ENCODE results near the gene PRICKLE3.
"Not testable (repeated sequence)": the region's sequence is repeated elsewhere in the genome, so short reads cannot be mapped to it uniquely, and the experiment has no call there.

PRICKLE3 gene

DNA sequence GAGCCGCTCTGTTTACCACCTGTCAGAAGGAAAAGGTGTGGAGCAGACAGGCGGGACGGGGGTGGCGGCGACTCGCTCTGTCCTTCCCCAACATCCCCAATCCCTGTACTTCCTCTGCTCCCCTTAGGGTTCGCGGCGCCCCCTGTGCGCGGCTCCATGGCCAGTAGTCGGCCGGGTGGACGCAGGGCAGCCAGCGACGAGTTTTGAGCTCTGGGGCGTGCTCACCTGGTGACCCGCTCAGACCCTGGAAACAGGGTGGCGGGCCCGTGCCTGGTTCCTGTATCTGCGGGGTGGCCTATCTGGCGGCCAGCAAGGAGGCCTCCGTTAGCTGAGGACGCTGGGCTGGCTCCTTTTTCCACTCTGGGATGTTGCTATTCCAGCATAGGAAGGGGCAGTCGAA is 29.0 kb downstream of the PRICKLE3 start:
- DNase-seq (ENCODE audit: low spot score), result no peak

DNA sequence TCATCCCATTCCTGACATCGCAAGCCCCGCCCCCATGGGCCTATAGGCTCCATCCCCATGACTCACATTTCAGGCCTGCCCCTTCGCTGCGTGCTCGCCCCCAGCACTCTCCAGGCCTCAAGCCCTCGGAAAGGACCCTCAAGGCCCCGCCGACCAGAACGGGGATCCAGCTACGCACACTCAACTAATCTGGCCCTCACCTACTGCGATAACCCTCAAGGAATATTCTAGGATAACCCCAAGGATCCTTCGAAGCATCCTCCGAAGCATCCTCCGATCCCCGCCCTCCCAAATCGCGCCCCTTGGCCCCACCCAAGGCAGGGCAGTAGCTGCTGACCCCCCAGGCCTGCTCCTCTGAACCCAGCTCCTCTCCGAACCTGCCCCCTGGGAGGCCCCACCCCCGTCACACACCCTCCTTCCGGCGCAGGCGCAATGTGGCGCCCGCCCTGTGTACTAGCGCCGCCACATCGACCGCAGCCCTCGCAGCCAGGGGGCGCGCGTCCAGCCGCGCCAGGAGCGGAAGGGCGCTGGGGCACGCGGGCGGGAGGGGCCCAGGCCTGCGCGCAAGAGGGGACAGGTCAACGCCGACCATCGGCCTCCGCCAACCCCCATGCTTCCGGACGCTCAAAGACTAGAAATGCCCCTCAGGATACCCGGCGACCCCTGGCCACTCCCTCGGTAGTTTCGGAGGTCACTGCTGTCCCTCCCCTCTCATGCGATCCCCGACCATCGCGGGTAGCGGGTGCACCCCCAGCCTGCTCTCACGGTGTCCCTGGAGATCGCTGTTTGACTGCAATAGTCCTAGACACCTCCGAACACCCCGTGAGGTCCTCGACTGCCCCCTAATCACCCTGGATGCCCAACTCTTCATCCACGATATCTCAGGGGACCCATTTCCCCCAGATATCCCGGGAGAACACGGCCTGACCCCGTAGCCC is 30.0 kb downstream of the PRICKLE3 start:
- DNase-seq (ENCODE audit: low spot score), result peak; percentile 87

DNA sequence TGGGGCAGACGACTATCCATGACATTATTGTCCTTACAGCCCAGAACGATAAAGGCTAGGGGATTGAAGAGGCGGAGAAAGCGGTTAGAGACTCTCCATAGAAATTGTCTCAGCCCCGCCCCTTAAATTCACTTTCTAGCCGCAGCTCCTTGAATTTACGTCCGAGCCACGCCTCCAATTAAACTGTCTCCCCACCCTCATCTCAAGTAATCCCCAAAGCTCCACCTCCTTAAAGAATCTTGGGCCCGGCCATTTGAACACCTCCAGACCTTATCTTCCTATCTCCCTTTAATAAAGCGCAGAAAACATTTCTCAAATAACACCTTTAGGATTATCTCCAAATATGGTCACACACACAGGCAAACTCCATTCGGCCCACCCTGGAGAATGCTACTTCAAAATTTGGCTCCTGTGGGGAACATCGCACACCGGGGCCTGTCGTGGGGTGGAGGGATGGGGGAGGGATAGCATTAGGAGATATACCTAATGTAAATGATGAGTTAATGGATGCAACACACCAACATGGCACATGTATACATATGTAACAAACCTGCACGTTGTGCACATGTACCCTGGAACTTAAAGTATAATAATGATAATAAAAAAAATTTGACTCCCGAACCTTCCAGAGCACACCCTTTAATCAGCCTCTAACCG is 30.8 kb downstream of the PRICKLE3 start:
- DNase-seq (ENCODE audit: low spot score), result peak; percentile 80

DNA sequence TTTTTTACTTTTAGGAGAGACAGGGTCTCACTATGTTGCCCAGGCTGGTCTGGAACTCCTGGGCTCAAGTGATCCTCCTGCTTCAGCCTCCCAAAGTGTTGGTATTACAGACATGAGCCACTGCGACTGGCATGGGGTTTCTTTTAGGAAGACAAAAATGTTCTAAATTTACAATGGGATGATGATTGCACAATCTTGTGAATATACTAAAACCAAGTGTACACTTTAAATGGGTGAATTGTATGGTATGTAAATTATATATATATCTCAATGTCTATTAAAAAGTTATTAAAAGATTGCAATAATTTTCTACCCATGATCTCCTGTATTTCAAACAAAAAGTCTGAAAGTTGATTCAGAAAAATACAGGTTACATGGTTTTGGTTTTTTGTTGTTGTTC is 32.7 kb downstream of the PRICKLE3 start:
- no peak for DNase-seq (ENCODE audit: low spot score)

DNA sequence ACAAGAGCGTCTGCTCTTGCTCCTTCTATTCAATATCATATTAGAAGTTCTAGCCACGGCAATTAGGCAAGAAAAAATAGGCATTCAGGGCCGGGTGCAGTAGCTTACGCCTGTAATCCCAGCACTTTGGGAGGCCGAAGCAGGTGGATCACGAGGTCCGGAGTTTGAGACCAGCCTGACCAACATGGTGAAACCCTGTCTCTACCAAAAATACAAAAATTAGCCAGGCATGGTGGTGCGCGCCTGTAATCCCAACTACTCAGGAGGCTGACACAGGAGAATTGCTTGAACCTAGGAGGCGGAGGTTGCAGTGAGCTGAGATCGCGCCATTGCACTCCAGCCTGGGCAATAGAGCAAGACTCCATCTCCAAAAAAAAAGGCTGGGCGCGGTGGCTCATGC is 36.9 kb downstream of the PRICKLE3 start:
- not testable (repeated sequence) for DNase-seq (ENCODE audit: low spot score)

DNA sequence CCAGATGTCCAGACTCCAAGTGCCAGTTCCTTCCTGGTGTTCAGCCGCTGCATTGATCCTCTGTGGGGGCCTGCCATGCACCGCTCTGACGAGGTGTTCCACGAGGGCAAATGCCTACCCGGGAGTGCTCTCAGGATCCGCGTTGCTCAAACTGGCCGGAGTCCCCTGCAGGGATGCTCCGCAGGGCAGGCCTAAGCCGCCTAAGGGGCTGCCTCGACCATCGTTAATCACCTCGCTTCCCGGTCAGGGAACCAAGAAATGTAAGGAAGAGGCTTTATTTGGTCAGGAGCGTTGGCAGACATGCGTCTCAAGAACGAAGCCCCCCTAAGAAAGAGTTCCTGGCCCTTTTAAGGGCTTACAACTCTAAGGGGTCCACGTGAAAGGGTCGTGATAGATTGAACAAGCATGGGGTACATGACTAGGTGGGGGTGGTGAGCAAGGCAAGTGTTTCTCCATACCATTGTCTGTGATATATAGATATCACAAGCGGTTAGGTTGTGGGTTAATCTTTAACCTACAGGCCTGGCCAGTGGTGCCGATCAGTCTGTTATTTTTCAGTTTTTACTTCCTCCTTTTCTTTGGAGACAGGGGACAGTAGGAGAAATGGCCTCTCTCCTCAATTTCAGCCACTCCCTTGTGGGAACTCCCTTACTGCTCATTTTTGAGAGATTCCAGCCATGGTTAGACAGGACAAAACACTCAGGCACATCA is 37.6 kb downstream of the PRICKLE3 start:
- DNase-seq (ENCODE audit: low spot score), result not testable (repeated sequence)

DNA sequence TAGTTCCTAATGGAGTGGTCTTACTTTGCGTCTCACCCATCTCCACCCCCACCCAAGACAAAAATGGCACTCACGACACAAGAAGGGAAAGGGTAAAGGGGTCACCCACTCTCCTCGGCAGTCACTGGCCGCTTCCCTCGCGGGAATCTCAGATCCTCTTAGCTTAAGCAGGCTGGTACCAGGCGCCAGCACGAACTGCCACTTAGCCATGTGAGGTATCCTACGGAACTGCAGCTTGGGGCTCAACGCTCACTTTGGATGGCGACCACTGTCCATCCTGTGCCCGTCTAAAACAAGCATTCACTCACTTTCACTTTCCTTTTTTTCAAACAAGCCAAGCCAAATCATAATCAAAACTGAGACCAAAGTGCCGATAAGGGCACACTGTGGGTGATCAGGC is 38.2 kb downstream of the PRICKLE3 start:
- DNase-seq (ENCODE audit: low spot score), result no peak

DNA sequence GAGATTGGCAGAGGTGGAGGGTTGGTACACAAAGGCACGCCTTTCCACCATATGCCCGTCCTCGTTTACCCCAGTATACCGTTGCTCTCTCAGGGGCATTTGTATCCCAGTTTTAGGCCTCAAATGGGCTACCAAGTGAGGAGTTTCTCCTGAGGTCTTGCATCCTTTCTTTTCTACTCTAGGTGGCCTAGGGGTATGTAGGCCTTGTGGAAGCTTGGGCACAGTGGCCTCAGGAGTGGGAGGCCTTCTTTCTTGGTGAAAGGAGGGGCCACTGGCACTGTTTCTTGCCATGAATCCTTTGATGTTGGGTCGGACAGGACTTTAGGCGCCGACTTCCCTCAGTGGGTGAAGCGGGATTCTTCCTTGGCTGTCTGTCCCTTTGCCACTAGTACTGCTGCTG is 38.9 kb downstream of the PRICKLE3 start:
- no peak for DNase-seq (ENCODE audit: low spot score)

DNA sequence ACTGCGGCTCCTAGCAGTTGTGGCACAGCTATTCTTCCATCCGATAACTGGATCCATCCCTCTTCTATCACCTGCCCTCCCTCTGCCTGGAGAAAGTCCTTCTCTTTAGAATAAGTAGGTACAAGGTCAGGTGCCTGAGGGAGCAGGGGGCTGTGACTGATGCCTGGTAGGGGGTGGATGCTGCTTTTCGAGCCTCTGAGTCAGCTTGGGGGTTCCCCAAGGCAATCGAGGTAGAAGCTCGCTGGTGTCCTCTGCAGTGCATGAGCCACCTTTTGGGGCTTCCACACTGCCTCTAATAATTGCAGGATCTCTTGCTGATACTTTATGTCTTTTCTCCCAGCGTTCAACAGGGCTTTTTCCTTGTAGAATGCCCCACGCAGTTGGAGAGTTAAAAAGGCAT is 43.0 kb downstream of the PRICKLE3 start:
- DNase-seq (ENCODE audit: low spot score), result not testable (repeated sequence)

DNA sequence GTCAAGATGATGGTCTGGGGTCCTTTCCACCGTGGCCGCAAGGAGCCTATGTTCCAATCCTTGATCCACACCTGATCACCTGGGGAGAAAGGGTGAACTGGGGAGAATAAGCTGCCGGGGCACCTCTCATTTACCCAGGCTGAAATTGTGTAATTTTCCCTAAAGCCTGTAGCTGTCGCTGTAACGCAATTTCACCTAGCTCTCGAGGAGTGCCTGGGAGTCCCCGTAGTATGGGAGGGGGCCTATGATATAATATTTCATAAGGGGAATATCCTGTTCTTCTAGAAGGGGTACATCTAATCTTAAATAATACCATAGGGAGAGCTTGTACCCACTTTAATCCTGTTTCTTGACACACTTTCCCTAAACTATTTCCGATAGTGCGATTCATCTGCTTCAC is 43.9 kb downstream of the PRICKLE3 start:
- DNase-seq (ENCODE audit: low spot score), result not testable (repeated sequence)

DNA sequence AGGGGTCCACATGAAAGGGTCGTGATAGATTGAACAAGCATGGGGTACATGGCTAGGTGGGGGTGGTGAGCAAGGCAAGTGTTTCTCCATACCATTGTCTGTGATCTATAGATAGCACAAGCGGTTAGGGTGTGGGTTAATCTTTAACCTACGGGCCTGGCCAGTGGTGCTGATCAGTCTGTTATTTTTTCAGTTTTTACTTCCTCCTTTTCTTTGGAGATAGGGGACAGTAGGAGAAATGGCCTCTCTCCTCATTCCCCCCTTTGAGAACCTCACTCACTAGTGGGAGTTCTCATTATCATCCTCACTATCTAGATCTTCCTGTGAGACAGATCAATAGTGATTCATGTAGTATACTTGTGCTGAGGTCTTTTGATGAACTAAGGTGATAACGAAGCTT is 46.5 kb downstream of the PRICKLE3 start:
- no peak for DNase-seq (ENCODE audit: low spot score)

DNA sequence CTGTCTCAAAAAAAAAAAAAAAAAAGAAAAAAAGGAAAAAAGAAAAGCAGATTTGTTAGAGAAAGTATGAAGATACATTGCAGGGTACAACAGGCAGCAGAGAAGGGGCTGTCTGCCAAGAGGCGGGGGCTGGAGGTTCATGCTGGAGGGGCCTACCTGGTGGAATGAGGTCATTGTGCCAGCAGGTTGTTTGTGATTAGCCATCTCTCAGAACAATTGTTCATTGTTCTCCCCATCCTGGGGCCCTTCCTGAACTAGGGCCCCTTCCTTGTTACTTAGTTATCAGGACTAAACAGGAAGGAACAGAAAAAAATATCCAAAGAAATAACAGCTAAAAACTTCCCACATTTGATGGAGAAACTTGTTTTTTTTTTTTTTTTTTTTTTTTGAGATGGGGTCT is 48.7 kb downstream of the PRICKLE3 start:
- no peak for DNase-seq (ENCODE audit: low spot score)

DNA sequence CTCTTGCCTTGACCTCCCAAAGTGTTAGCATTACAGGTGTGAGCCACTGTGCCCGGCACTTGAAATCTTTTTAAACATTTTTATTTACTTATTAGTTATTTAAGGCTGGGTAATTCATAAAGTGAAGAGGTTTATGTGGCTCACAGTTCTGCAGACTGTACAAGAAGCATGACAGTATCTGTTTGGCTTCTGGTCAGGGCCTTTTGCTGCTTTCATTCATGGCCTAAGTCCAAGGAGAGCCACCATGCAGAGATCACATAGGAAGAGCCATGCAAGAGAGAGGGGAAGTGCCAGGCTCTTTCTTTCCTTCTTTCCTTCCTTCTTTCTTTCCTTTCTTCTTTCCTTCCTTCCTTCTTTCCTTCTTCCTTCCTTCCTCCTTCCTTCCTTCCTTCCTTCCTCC is 52.4 kb downstream of the PRICKLE3 start:
- DNase-seq (ENCODE audit: low spot score), result no peak

DNA sequence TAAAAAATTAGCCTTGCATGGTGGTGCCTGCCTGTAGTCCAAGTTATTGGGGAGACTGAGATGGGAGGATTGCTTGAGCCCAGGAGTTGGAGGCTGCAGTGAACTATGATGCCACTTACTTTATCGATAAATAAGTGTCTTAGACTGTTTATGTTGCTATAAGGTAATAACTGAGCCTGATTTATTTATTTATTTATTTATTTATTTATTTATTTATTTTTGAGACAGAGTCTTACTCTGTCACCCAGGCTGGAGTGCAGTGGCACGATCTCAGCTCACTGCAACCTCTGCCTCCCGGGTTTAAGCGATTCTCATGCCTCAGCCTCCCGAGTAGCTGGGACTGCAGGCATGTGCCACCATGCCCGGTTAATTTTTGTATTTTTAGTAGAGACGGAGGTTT is 53.9 kb downstream of the PRICKLE3 start:
- not testable (repeated sequence) for DNase-seq (ENCODE audit: low spot score)

DNA sequence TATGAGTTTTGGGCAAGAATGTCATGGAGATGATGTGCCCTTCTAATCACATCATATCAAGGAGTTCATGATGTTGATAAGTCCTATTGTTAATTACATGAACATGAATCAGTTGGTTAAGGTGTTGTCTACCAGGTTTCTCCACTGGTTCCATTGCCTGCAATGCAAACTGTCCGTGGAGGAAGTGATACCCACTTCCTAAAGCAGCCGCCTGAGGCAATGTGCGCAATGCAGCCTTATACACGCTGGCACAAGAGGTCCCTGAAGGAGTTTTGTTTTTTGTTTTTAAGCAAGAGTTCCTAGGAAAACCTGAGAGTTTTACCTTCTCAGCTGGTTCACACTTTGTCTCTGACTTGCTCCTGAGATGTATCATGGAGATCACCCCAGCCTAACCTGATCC is 56.7 kb downstream of the PRICKLE3 start:
- DNase-seq (ENCODE audit: low spot score), result peak; percentile 41

DNA sequence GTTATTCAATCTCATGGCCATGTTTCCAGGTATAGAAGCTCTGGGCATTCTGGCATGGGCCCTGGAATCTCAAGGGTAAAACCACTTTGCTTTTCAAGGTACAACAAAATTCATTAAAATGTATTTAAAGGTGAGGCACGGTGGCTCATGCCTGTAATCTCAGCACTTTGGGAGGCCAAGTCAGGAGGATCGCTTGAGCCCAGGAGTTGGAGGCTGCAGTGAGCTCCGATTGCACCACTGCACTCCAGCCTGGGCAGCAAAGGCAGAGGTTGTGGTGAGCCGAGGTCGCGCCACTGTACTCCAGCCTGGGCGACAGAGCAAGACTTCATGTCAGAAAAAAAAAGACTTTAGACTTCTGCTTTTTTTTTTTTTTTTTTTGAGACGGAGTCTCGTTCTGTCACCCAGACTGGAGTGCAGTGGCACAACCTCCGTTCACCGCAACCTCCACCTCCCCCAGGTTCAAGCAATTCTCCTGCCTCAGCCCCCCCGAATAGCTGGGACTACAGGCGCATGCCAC is 58.4 kb downstream of the PRICKLE3 start:
- DNase-seq (ENCODE audit: low spot score), result not testable (repeated sequence)
